ENCODE measurements around the gene TNS3.

Gene TNS3

GRCh38 chr7:47493976-47494911 lies 87.7 kb downstream of the TNS3 start:
- DNase-seq (ENCODE audit: extremely low read depth, low read depth) = no peak

DNA sequence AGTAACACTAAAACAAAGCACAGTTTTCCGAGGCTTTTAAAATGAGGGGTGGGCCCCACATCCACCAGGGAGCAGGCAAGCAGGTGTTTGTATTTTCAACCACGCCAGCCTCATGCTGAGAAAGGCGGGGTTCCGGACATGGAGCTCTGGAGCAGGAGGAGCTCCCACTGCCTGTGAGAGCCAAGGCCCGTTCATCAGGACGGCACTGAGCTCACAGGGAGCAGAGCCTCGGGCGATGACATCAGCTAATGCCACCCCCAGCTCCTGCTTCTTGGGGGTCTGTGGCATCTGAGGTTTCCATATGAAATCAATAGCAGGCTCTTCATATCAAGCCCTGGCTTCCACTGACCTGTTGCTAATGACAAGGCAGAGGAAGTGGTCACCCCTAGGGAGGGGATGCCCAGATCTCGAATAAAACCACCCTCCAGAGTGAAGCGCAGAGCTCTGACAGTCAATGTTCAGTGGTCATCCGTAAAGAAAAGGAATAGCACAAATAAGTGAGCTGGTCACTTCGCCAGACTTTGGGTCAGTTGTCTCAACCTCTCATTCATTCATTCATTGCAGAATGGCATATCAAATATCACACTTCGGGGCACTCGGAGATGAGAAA lies 89.1 kb downstream of the TNS3 start:
- no peak for DNase-seq (ENCODE audit: extremely low read depth, low read depth)
- TF ChIP-seq, protein P1, sequence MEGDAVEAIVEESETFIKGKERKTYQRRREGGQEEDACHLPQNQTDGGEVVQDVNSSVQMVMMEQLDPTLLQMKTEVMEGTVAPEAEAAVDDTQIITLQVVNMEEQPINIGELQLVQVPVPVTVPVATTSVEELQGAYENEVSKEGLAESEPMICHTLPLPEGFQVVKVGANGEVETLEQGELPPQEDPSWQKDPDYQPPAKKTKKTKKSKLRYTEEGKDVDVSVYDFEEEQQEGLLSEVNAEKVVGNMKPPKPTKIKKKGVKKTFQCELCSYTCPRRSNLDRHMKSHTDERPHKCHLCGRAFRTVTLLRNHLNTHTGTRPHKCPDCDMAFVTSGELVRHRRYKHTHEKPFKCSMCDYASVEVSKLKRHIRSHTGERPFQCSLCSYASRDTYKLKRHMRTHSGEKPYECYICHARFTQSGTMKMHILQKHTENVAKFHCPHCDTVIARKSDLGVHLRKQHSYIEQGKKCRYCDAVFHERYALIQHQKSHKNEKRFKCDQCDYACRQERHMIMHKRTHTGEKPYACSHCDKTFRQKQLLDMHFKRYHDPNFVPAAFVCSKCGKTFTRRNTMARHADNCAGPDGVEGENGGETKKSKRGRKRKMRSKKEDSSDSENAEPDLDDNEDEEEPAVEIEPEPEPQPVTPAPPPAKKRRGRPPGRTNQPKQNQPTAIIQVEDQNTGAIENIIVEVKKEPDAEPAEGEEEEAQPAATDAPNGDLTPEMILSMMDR (IDR thresholded peaks at IDR 0.05; ENCODE audit: low read depth, low read length, missing control alignments) = no peak
- no peak overlapping the region for H3K4me3 ChIP-seq (replicated peaks; ENCODE audit: low read depth, low read length)

More at GRCh38 chr7:47493976-47494911, 87.7 kb downstream of the TNS3 start:
- H3K4me3 ChIP-seq (replicated peaks; ENCODE audit: low read depth, low read length) = no peak overlapping the region
- TF ChIP-seq, protein P1 (IDR thresholded peaks at IDR 0.05; ENCODE audit: low read depth, low read length, missing control alignments) = no peak

DNA sequence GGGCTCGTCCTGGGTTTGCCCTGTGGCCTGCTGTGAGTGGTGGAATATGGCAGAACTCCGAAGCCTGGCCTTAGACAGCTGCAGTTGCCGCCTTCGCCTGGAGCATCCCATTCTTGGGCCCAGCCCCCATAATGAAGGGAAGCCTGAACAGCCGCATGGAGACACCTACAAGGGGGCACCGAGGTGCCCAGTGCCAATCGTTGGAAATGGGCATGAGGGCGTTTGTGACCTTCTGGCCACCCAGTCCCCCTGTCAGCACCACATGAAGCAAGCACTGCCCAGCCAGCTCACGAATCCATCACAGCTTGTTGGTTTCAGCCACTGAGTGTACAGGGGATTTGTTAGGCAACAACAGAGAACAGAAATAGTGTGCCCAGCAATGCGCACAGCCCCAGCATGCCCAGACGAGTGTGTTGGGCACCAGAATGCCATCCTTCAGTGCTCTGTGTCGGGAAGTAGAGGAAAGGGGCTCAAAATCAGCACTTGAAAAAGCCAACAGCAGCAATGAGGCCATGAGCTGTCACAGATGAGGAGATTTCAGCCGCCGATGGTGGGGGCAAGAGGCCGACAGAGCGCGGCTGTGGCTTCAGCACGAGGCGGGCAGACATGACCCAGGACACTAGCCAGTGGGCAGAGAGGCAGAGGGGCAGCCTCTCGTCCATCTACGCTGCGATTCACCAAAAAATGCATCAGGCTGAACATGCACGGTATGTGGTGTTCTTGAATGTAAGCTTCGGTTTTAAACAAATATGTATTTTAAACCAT lies 91.2 kb downstream of the TNS3 start:
- TF ChIP-seq, protein P1 (IDR thresholded peaks at IDR 0.05; ENCODE audit: low read depth, low read length, missing control alignments) = no peak
- no peak overlapping the region for H3K4me3 ChIP-seq (replicated peaks; ENCODE audit: low read depth, low read length)
- no peak for DNase-seq (ENCODE audit: extremely low read depth, low read depth)

GRCh38 chr7:47489624-47490023 lies 92.3 kb downstream of the TNS3 start:
- TF ChIP-seq, protein P1 (IDR thresholded peaks at IDR 0.05; ENCODE audit: low read depth, low read length, missing control alignments) = no peak
- DNase-seq (ENCODE audit: extremely low read depth, low read depth) = no peak
- no peak overlapping the region for H3K4me3 ChIP-seq (replicated peaks; ENCODE audit: low read depth, low read length)

DNA sequence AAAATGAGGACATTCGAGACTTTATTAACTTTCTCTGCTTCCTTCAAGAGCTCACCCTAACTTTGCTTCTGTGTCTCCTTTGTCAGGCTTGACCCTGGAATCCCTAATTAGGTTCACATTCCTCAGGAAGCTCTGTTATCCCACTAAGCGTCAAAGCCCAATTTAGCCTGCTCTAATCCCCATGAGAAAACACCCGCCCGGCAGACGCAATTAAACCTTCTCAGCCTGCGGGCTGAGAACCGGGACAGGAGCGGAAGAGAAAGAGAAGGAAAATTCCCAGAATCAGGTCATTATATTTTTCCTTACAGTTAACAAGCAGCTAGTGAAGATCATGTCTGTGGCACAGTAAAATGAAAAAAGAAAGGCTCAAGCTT lies 93.0 kb downstream of the TNS3 start:
- TF ChIP-seq, protein P1 (IDR thresholded peaks at IDR 0.05; ENCODE audit: low read depth, low read length, missing control alignments) = no peak
- no peak overlapping the region for H3K4me3 ChIP-seq (replicated peaks; ENCODE audit: low read depth, low read length)
- no peak for DNase-seq (ENCODE audit: extremely low read depth, low read depth)

DNA sequence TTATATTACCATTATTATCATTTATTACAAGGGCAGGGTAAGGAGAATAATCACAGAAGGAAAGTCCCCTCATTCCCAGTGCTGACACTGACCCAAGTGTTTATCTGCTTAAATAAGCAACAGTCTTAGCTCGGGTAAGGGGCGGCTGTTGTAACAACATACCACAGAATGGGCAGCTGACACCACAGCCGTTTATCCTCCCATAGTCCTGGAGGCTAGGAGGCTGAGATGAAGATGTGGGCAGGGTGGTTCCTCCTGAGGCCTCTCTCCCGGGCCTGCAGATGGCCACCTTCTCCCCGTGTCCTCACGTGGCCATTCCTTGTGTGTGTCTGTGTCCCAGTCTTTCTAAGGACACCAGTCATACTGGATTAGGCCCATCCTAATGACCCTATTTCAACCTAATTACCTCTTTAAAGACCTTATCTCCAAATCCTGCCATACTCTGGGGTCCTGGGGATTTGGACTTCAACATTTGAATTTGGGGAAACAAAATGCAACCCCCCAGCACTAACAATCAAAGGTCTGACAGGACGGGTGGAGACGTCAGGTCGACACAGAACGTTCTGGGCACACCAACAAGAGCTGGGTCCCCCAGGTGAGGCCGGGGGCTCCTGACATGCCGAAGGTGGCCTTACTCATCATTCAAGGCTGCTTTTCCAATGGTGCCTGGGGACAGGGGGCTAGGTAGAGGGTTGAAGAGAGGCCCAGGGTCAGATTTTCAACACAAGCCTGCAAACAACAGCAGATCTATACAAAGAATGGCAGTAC lies 93.5 kb downstream of the TNS3 start:
- TF ChIP-seq, protein P1 (IDR thresholded peaks at IDR 0.05; ENCODE audit: low read depth, low read length, missing control alignments) = no peak
- H3K4me3 ChIP-seq (replicated peaks; ENCODE audit: low read depth, low read length) = no peak overlapping the region
- DNase-seq (ENCODE audit: extremely low read depth, low read depth) = no peak

Data from HFF-Myc (cell line).